Brain microvascular endothelial cell (primary cell): ENCODE data around the gene MYH16.

Experiments used
- DNase-seq: peaks from one replicate; pipeline ENCODE4 v3.0.0-alpha.2; 2020
- H3K27ac ChIP-seq: fragments of 250-450 bp; sonication (Bioruptor Pico); 2 replicates; pipeline ENCODE4 v1.5.1; 2020; ENCODE audit warnings: mild to moderate bottlenecking, moderate library complexity
- H3K27me3 ChIP-seq: fragments of 250-450 bp; sonication (Bioruptor Pico); replicated peaks from 2 replicates; pipeline ENCODE4 v1.5.1; 2020; ENCODE audit warnings: mild to moderate bottlenecking
- H3K36me3 ChIP-seq: fragments of 250-450 bp; sonication (Bioruptor Pico); replicated peaks from 2 replicates; pipeline ENCODE4 v1.5.1; 2020; ENCODE audit warnings: mild to moderate bottlenecking
- H3K4me3 ChIP-seq: 2 replicates; pipeline ENCODE4 v1.5.1; 2011; ENCODE audit warnings: low read depth, mild to moderate bottlenecking, control low read depth, low read length, moderate library complexity
- CTCF ChIP-seq: IDR thresholded peaks from 2 replicates; pipeline ENCODE4 v1.5.1; 2011; ENCODE audit warnings: low read depth, mild to moderate bottlenecking, moderate library complexity, low read length, control low read depth, inconsistent platforms; ENCODE audit errors: missing control alignments
- in situ Hi-C: cut with HindIII; loops from 2 replicates; pipeline ENCODE4 v1.10.0; 2017; ENCODE audit warnings: low sequenced_read_pairs, low pct_ligation_motif_present

The MYH16 gene

GRCh38 chr7:99292127-99292526 lies 19.5 kb downstream of the MYH16 start:
- TF ChIP-seq CTCF, result no peak
- in situ Hi-C loops, result no loop called here
- DNase-seq, result no peak
- no peak overlapping the region for H3K27ac ChIP-seq
- H3K4me3 ChIP-seq, result no peak overlapping the region
- H3K36me3 ChIP-seq, result no peaks in the 10 kb centered on the region
- no peaks in the 10 kb centered on the region for H3K27me3 ChIP-seq

- TF ChIP-seq CTCF, result no peak
- Histone ChIP-seq H3K4me3 (no peak overlapping the region), H3K27me3 (no peaks in the 10 kb centered on the region), H3K36me3 (no peaks in the 10 kb centered on the region), H3K27ac (no peak overlapping the region)
- no peak for DNase-seq
- in situ Hi-C loops, result no loop called here
Observed at GRCh38 chr7:99293167-99293566, 20.5 kb downstream of the MYH16 start.

GRCh38 chr7:99293650-99294049 lies 21.0 kb downstream of the MYH16 start:
- Histone ChIP-seq H3K4me3 (no peak overlapping the region), H3K27ac (no peak overlapping the region), H3K27me3 (no peaks in the 10 kb centered on the region), H3K36me3 (no peaks in the 10 kb centered on the region)
- TF ChIP-seq CTCF, result no peak
- DNase-seq, result no peak
- in situ Hi-C loops, result no loop called here

- H3K4me3 ChIP-seq, result no peak overlapping the region
- DNase-seq, result no peak
- in situ Hi-C loops, result no loop called here
- TF ChIP-seq CTCF, result no peak
- no peaks in the 10 kb centered on the region for H3K36me3 ChIP-seq
- no peaks in the 10 kb centered on the region for H3K27me3 ChIP-seq
- H3K27ac ChIP-seq, result no peak overlapping the region
Observed at GRCh38 chr7:99296471-99296870, 23.8 kb downstream of the MYH16 start.

- Histone ChIP-seq H3K36me3 (no peaks in the 10 kb centered on the region), H3K27me3 (no peaks in the 10 kb centered on the region), H3K4me3 (no peak overlapping the region), H3K27ac (no peak overlapping the region)
- in situ Hi-C loops, result loop anchor here (25.0 kb wide), 1 partner anchor 289 kb away; no protein-coding TSS in a partner anchor
- TF ChIP-seq CTCF, result no peak
- no peak for DNase-seq
Observed at GRCh38 chr7:99301496-99301895, 28.9 kb downstream of the MYH16 start.
